ENCODE results near the gene BZW2.

BZW2 gene

GRCh38 chr7:16650266-16650665 lies 4.3 kb downstream of the BZW2 start:
- in situ Hi-C loops (cut with HindIII; ENCODE audit: low sequenced_read_pairs), result no loop called here
- DNase-seq (ENCODE audit: low read depth, low spot score), result no peak
- no peak overlapping the region for H3K4me3 ChIP-seq (ENCODE audit: low read depth, low read length)
- no peak for TF ChIP-seq CTCF (IDR thresholded peaks at IDR 0.05; ENCODE audit: low read depth, low read length)

GRCh38 chr7:16651396-16652239 lies 5.6 kb downstream of the BZW2 start:
- no peak for TF ChIP-seq CTCF (IDR thresholded peaks at IDR 0.05; ENCODE audit: low read depth, low read length)
- DNase-seq (ENCODE audit: low read depth, low spot score), result no peak
- no peak overlapping the region for H3K4me3 ChIP-seq (ENCODE audit: low read depth, low read length)
- in situ Hi-C loops (cut with HindIII; ENCODE audit: low sequenced_read_pairs), result no loop called here

- no peak for DNase-seq (ENCODE audit: low read depth, low spot score)
- no peak for TF ChIP-seq CTCF (IDR thresholded peaks at IDR 0.05; ENCODE audit: low read depth, low read length)
- in situ Hi-C loops (cut with HindIII; ENCODE audit: low sequenced_read_pairs), result no loop called here
- no peak overlapping the region for H3K4me3 ChIP-seq (ENCODE audit: low read depth, low read length)
These were observed 6.2 kb downstream of the BZW2 start for GRCh38 chr7:16652240-16652583.

- in situ Hi-C loops (cut with HindIII; ENCODE audit: low sequenced_read_pairs), result no loop called here
- H3K4me3 ChIP-seq (ENCODE audit: low read depth, low read length), result no peak overlapping the region
- DNase-seq (ENCODE audit: low read depth, low spot score), result no peak
These were observed 6.9 kb downstream of the BZW2 start for GRCh38 chr7:16652888-16653287.

GRCh38 chr7:16655394-16655793 lies 9.4 kb downstream of the BZW2 start:
- DNase-seq (ENCODE audit: low read depth, low spot score), result no peak
- no peak overlapping the region for H3K4me3 ChIP-seq (ENCODE audit: low read depth, low read length)
- in situ Hi-C loops (cut with HindIII; ENCODE audit: low sequenced_read_pairs), result no loop called here
- no peak for TF ChIP-seq CTCF (IDR thresholded peaks at IDR 0.05; ENCODE audit: low read depth, low read length)

More at GRCh38 chr7:16652888-16653287, 6.9 kb downstream of the BZW2 start:
- no peak for TF ChIP-seq CTCF (IDR thresholded peaks at IDR 0.05; ENCODE audit: low read depth, low read length)

- no peak for TF ChIP-seq CTCF (IDR thresholded peaks at IDR 0.05; ENCODE audit: low read depth, low read length)
- H3K4me3 ChIP-seq (ENCODE audit: low read depth, low read length), result no peak overlapping the region
- in situ Hi-C loops (cut with HindIII; ENCODE audit: low sequenced_read_pairs), result no loop called here
- DNase-seq (ENCODE audit: low read depth, low spot score), result no peak
These were observed 10.2 kb downstream of the BZW2 start for GRCh38 chr7:16656141-16656540.

Data from astrocyte of the spinal cord (primary cell).